SKM-1 treated with dmso at 0.1 percent for 144 hours (cell line): ENCODE results near the gene DSCAML1.

Experiments
- DNase-seq: peaks from one replicate; lab custom pipeline; 2025; ENCODE audit not compliant: unreplicated experiment; lab: John Stamatoyannopoulos, UW

The DSCAML1 gene

GRCh38 chr11:117506971-117507370 is 290.0 kb downstream of the DSCAML1 start:
- DNase-seq, result no peak

- DNase-seq, result no peak
Measured at GRCh38 chr11:117505285-117505970, 291.6 kb downstream of the DSCAML1 start.

GRCh38 chr11:117502779-117503100 is 294.3 kb downstream of the DSCAML1 start:
- no peak for DNase-seq

DNA sequence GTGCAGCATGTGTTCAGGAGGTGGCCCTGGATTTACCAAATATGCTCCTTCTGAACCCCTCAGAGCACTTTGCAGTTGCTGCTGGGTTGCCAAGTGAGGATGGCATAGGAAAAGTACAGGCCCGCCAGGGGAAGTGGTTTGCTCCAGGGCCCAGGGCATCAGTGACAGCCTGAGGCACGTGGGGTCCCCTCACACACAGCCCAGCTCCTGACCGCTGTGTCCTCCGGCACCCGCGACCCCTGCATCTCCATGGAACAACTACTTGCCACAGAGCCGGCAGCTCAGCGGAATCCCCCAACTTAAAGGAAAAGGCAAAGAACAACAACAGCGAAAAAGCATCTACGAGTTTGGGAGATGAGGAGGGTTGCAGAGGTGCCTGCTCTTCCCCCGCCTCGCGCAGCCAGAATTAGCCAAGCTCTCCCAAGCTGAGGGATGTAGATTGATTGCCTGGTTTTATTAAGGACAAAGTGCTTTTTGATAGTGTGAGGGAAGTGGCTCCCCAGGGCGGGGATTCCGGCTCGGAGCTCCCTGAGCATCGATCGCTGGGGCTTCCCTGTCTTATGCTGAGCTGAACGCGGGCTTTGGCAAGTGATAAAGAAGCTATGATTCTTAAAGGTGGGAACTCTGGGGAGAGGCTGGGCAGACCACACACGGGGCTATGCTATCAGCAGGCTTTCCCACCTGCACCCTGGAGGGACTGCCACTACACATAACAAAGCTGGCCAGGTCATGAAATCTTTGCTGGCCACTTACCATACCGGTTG is 294.8 kb downstream of the DSCAML1 start:
- DNase-seq, result no peak

GRCh38 chr11:117501237-117501898 is 295.6 kb downstream of the DSCAML1 start:
- no peak for DNase-seq

DNA sequence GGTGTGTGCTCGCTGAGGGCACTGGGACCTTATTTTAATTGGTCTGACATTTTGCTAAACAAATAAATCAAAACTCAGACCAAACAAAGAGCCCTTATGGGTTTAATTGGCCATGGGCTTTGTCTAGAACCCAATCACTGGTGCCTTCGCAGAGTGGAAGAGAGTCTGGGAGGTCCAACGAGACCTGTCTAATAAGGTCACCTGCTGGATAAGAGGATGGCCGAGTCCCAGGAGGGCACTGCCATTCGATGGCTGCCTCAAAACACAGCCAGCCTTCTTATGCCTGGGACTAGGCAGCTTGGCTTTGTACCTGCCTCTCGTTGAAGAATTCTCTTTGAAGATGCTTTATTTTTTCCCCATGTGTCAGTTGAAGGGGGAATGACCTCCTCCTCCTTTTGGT is 298.2 kb downstream of the DSCAML1 start:
- no peak for DNase-seq

- no peak for DNase-seq
Measured at GRCh38 chr11:117497206-117497951, 299.6 kb downstream of the DSCAML1 start.

DNA sequence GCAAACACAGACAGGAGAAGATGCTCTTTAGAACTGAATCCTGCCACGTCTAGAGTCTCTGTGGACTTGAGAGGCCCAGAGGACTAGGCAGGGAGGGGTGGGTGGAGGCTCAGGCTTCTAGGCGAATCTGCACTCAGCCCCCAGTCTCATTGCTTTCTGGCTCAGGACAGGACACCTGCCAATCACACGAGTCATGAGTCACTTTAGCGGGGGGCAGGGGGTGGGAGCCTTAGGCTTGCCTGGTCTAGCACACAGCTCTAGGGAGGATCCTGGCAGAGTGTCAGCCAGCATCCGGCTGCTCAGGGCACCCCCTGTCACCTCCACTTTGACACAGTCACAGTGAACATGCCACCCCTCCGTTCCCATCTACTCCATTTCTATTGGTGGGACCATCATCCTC is 301.7 kb downstream of the DSCAML1 start:
- no peak for DNase-seq

GRCh38 chr11:117492578-117493251 is 304.3 kb downstream of the DSCAML1 start:
- DNase-seq, result no peak

GRCh38 chr11:117490911-117491310 is 306.1 kb downstream of the DSCAML1 start:
- DNase-seq, result no peak

DNA sequence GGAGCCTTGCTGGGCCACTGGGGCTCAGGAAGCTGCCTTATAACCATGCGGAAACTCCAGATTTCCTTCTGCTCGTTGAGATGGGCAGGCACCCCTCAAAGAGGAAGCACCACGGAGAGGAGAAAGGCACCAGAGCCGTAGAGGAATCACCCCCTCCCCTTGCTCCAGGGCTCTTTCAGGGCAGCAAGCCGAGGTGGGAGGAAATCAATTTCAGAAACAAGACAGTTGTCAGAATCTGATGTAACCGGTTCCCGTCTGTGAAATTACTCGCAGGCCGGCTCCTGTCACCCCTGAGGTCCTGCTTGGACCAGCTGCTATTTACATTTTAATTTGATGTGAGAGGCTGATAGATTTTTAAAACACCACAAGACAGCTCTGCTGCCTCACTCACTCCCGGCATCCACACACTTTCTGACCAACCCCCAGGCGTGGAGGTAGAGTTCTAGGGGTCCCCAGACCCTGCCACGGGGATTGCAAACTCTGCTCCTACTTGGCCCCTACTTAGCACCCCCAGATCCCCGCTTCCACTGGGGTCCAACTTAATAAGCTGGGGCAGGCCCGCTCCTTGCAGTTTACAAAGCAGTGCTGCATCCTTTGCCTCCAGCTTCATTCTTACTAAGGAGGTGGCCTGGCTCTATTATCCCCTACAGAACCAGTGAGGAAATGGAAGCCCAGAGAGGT is 306.9 kb downstream of the DSCAML1 start:
- DNase-seq, result peak; percentile 65

GRCh38 chr11:117488996-117489952 is 307.7 kb downstream of the DSCAML1 start:
- no peak for DNase-seq

- DNase-seq, result no peak
Measured at GRCh38 chr11:117486059-117486458, 311.0 kb downstream of the DSCAML1 start.

- no peak for DNase-seq
Measured at GRCh38 chr11:117484156-117484555, 312.9 kb downstream of the DSCAML1 start.

DNA sequence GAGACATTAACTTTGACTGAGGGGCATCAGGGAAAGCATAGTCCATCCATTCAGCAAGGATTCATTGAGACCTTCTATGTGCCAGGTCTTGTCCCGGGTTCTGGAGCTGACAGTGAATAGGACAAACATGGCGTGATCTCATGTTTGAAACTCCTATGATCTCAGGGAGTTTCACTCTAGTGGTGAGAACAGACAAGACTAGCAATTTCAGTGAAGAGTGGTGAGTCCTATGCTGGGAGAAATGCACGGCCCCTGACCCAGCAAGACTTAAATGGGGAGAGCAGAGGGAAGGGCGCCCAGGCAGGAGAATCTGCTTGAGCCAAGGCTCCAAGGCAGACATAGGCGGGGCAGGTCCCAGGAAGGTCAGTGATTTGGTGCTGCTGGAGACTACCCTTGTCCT is 313.6 kb downstream of the DSCAML1 start:
- DNase-seq, result no peak

GRCh38 chr11:117482881-117483280 is 314.1 kb downstream of the DSCAML1 start:
- no peak for DNase-seq

GRCh38 chr11:117481885-117482284 is 315.1 kb downstream of the DSCAML1 start:
- no peak for DNase-seq

GRCh38 chr11:117481036-117481435 is 316.0 kb downstream of the DSCAML1 start:
- DNase-seq, result no peak

- DNase-seq, result no peak
Measured at GRCh38 chr11:117480221-117480620, 316.8 kb downstream of the DSCAML1 start.
